K562 (cell line): Measurements from ENCODE around the gene TSPOAP1. TPM values are rescaled to one million over a fixed set of nuclear protein-coding genes. Genes with fewer than 3 reads are reported as not detected.

Experiments
- BCOR ChIP-seq: fragments of 450-650 bp; IDR thresholded peaks from 2 replicates; pipeline ENCODE4 v1.6.1; 2016
- CHCHD3 ChIP-seq: fragments of 250-450 bp; sonication (Bioruptor Pico); IDR thresholded peaks from 2 replicates; pipeline ENCODE4 v2.1.2; 2022; ENCODE audit warnings: mild to moderate bottlenecking
- DLX4 ChIP-seq: fragments of 250-450 bp; sonication (Bioruptor Pico); IDR thresholded peaks from 2 replicates; pipeline ENCODE4 v1.6.1; 2021; ENCODE audit warnings: mild to moderate bottlenecking
- FOS ChIP-seq: IDR thresholded peaks from 3 replicates; pipeline ENCODE4 v1.6.1; 2011; ENCODE audit not compliant: insufficient read length; ENCODE audit errors: extremely low read depth
- FOSL1 ChIP-seq: fragments of 200-800 bp; sonication (Bioruptor generic); conservative IDR thresholded peaks from 2 replicates; pipeline ENCODE4 v1.6.1; 2016; ENCODE audit warnings: missing genetic modification characterization, missing compliant biosample characterization
- GABPA ChIP-seq: fragments of 200-800 bp; sonication (Bioruptor generic); conservative IDR thresholded peaks from 2 replicates; pipeline ENCODE4 v1.6.1; 2016; ENCODE audit warnings: low read depth, missing genetic modification characterization, missing compliant biosample characterization
- HMG20A ChIP-seq: fragments of 450-650 bp; formaldehyde crosslinking; conservative IDR thresholded peaks from 2 replicates; pipeline ENCODE4 v1.4.0; 2020; ENCODE audit warnings: mild to moderate bottlenecking, mixed read lengths
- MCM3 ChIP-seq: fragments of 450-650 bp; IDR thresholded peaks from 2 replicates; pipeline ENCODE4 v1.6.1; 2016
- PYGO2 ChIP-seq: fragments of 450-650 bp; IDR thresholded peaks from 2 replicates; pipeline ENCODE4 v1.6.1; 2016; ENCODE audit warnings: mild to moderate bottlenecking, missing genetic modification characterization, moderate library complexity, missing compliant biosample characterization
- RBM25 ChIP-seq: fragments of 200-400 bp; formaldehyde crosslinking; IDR thresholded peaks from 2 replicates; pipeline ENCODE4 v1.6.1; 2018; ENCODE audit warnings: low read length, low read depth, moderate library complexity; ENCODE audit not compliant: severe bottlenecking
- SPI1 ChIP-seq: IDR thresholded peaks from 2 replicates; pipeline ENCODE4 v1.6.1; 2011; ENCODE audit warnings: low read depth, low read length, control low read depth, borderline replicate concordance
- SREBF1 ChIP-seq: fragments of 150-350 bp; IDR thresholded peaks from 2 replicates; pipeline ENCODE4 v1.6.1; 2014; ENCODE audit warnings: antibody characterized with exemption, low read depth, low read length, borderline replicate concordance
- SUPT5H ChIP-seq: fragments of 450-650 bp; IDR thresholded peaks from 2 replicates; pipeline ENCODE4 v1.6.1; 2016
- ZBTB12 ChIP-seq: fragments of 250-450 bp; sonication (Bioruptor Pico); IDR thresholded peaks from 2 replicates; pipeline ENCODE4 v1.4.0; 2020
- ZNF318 ChIP-seq, 2 experiments: fragments of 450-650 bp; IDR thresholded peaks; 2 replicates each; pipeline ENCODE4 v1.6.1; 2016; ENCODE audit warnings: mild to moderate bottlenecking in 2 of 2, borderline replicate concordance in 1 of 2, low read depth in 1 of 2, moderate library complexity in 1 of 2
- ZNF444 ChIP-seq: fragments of 250-450 bp; sonication (Bioruptor Pico); IDR thresholded peaks from 2 replicates; pipeline ENCODE4 v1.4.0; 2020; ENCODE audit warnings: mild to moderate bottlenecking, moderate library complexity
- ZNF449 ChIP-seq: fragments of 250-450 bp; sonication (Bioruptor Pico); IDR thresholded peaks from 2 replicates; pipeline ENCODE4 v1.8.0; 2022; ENCODE audit warnings: moderate library complexity, mild to moderate bottlenecking, inconsistent platforms
- polyA plus RNA-seq, 8 experiments: library from polyadenylated mRNA; depleted of rRNA in 4 of 8; stranded (reverse) in 5 of 8; unstranded in 3 of 8; fragments of >200 nt; fragmentation: Nextera tagmentation in 2 of 8; fragmentation: Illumina TruSeq in 1 of 8; extraction: Ambion mirVana in 2 of 8; extraction: Trizol in 1 of 8; gene quantifications; 2 replicates each; pipeline versions ENCODE4 v1.2.1 to v1.2.3, GENCODE V29; 2011 to 2014; ENCODE audit warnings: inconsistent platforms in 1 of 8, missing spikeins in 1 of 8
- total RNA-seq, 7 experiments: library from RNA; depleted of rRNA in 6 of 7; stranded (reverse); fragments of >200 nt in 6 of 7; fragmentation: Illumina TruSeq in 2 of 7; extraction: Trizol in 2 of 7; gene quantifications; 2 replicates each; pipeline versions ENCODE4 v1.2.1 to v1.2.3, GENCODE V29; 2011 to 2021; ENCODE audit warnings: low replicate concordance in 1 of 7

TSPOAP1 gene
- total and polyA plus RNA-seq, 9 of the 15 experiments (the other 6 are each of a cell fraction or from before 2014, with no cell fraction given) = 0.87 to 3.9 (median 1.8) TPM; not detected in 2

- TF ChIP-seq ZNF449 (CRISPR knock-in tag) = no peak
- no peak for TF ChIP-seq DLX4 (CRISPR knock-in tag)
- no peak for TF ChIP-seq RBM25
- TF ChIP-seq MCM3 = no peak
- TF ChIP-seq HMG20A (CRISPR knock-in tag) = no peak
- TF ChIP-seq FOS = no peak
- no peak for TF ChIP-seq BCOR
- peak; percentile 91 for TF ChIP-seq SPI1
- TF ChIP-seq SREBF1 = no peak
- peak in 1 of 2 experiments; percentile 47; a peak in 1 of 4 replicates for TF ChIP-seq ZNF318 (IDR thresholded peaks at IDR 0.05; ENCODE audit: borderline replicate concordance in 1 of 2, low read depth in 1 of 2)
- no peak for TF ChIP-seq PYGO2
- TF ChIP-seq CHCHD3 (CRISPR knock-in tag) = no peak
- TF ChIP-seq GABPA (tag) = peak; percentile 66
- no peak for TF ChIP-seq ZBTB12 (CRISPR knock-in tag)
- TF ChIP-seq ZNF444 (CRISPR knock-in tag) = no peak
- TF ChIP-seq SUPT5H = peak; percentile 94
- TF ChIP-seq FOSL1 (tag) = no peak
These were observed 10.5 kb upstream of the TSPOAP1 start (continued) for GRCh38 chr17:58338841-58339754.
